Endothelial cell of umbilical vein (primary cell): ENCODE data around the gene TSPAN33. TPM values are rescaled to one million over a fixed set of nuclear protein-coding genes. Genes with fewer than 3 reads are reported as not detected.

Experiments used
- BruUV-seq: library from RNA; stranded (reverse); fragments of 400-500 nt; replicated peaks from 2 replicates; lab custom pipeline; 2021; lab: Mats Ljungman, UMichigan
- CTCF ChIA-PET: fragments of 300-600, 350-600 bp; sonication (Branson Sonifier 250); formaldehyde crosslinking; loops from one replicate; lab custom pipeline; 2021; ENCODE audit warnings: antibody characterized with exemption, inconsistent platforms; lab: Charles Lee
- POLR2A ChIA-PET: fragments of 300-600, 350-600 bp; sonication (Branson Sonifier 250); formaldehyde crosslinking; loops from one replicate; lab custom pipeline; 2021; ENCODE audit warnings: antibody characterized with exemption, inconsistent platforms; lab: Charles Lee
- DNase-seq: peaks from one replicate; pipeline ENCODE4 v3.0.0-alpha.2; 2011; ENCODE audit warnings: low read depth, low spot score
- FAIRE-seq: peaks from 2 replicates; lab custom pipeline; 2011; peaks lifted over from hg19 to GRCh38; lab: Jason Lieb, UNC
- H2AFZ ChIP-seq: 2 replicates; pipeline ENCODE4 v1.6.0; 2012; ENCODE audit warnings: low read depth, low read length, control low read depth, inconsistent platforms
- H3K27ac ChIP-seq: 2 replicates; pipeline ENCODE4 v1.5.1; 2011; ENCODE audit warnings: low read depth, mild to moderate bottlenecking, control low read depth, low read length, moderate library complexity; ENCODE audit not compliant: insufficient read depth
- H3K27me3 ChIP-seq, 2 experiments: 2 replicates each; pipeline versions ENCODE4 v1.6.0 to v1.6.1; 2011; ENCODE audit warnings: low read length in 2 of 2, mixed read lengths in 1 of 2; ENCODE audit not compliant: control insufficient read depth in 2 of 2, insufficient read depth in 2 of 2
- H3K36me3 ChIP-seq, 2 experiments: 2 replicates in 1 of 2; 3 replicates in 1 of 2; pipeline ENCODE4 v1.5.1; 2011; ENCODE audit warnings: low read length in 2 of 2, mild to moderate bottlenecking in 1 of 2, moderate library complexity in 1 of 2; ENCODE audit not compliant: control insufficient read depth in 2 of 2, insufficient read depth in 2 of 2; ENCODE audit errors: extremely low read depth in 1 of 2
- H3K4me1 ChIP-seq: 3 replicates; pipeline ENCODE4 v1.5.1; 2011; ENCODE audit warnings: mild to moderate bottlenecking, low read length; ENCODE audit not compliant: control insufficient read depth, insufficient read depth; ENCODE audit errors: extremely low read depth
- H3K4me2 ChIP-seq: 2 replicates; pipeline ENCODE4 v1.6.1; 2011; ENCODE audit warnings: low read length, control low read depth, mixed read lengths; ENCODE audit not compliant: insufficient read depth
- H3K4me3 ChIP-seq, 3 experiments: fragments of 200-600 bp in 1 of 3; sonication (generic), shearing (Covaris generic) in 1 of 3; replicated peaks in 1 of 3; 2 replicates each; pipeline ENCODE4 v1.5.1; 2011 to 2016; ENCODE audit warnings: control low read depth in 3 of 3, low read length in 3 of 3, mild to moderate bottlenecking in 2 of 3, inconsistent platforms in 1 of 3, low read depth in 1 of 3, moderate library complexity in 1 of 3; ENCODE audit not compliant: insufficient read depth in 1 of 3
- H3K79me2 ChIP-seq: 2 replicates; pipeline ENCODE4 v1.6.0; 2012; ENCODE audit warnings: low read length, inconsistent platforms; ENCODE audit not compliant: control insufficient read depth, insufficient read depth
- H3K9ac ChIP-seq: replicated peaks from 2 replicates; pipeline ENCODE3; 2011; ENCODE audit warnings: low read length, control low read depth; ENCODE audit not compliant: insufficient read depth; ENCODE audit errors: extremely low read depth
- H3K9me1 ChIP-seq: replicated peaks from 3 replicates; pipeline ENCODE4 v1.6.0; 2011; ENCODE audit warnings: mild to moderate bottlenecking, low read length; ENCODE audit not compliant: control insufficient read depth, insufficient read depth; ENCODE audit errors: extremely low read depth
- H3K9me3 ChIP-seq: replicated peaks from 2 replicates; pipeline ENCODE4 v1.5.1; 2012; ENCODE audit warnings: low read length, inconsistent platforms; ENCODE audit not compliant: control insufficient read depth, insufficient read depth
- H4K20me1 ChIP-seq: replicated peaks from 2 replicates; pipeline ENCODE3; 2011; ENCODE audit warnings: mild to moderate bottlenecking, low read length; ENCODE audit not compliant: control insufficient read depth, insufficient read depth; ENCODE audit errors: extremely low read depth
- EZH2 ChIP-seq: IDR thresholded peaks from 2 replicates; pipeline ENCODE4 v1.6.1; 2012; ENCODE audit warnings: borderline replicate concordance, low read depth, mild to moderate bottlenecking, moderate library complexity, low read length, inconsistent platforms; ENCODE audit not compliant: severe bottlenecking
- FOS ChIP-seq: IDR thresholded peaks from 2 replicates; pipeline ENCODE4 v1.6.1; 2011; ENCODE audit warnings: mild to moderate bottlenecking, low read length, moderate library complexity, borderline replicate concordance; ENCODE audit not compliant: insufficient read depth
- GATA2 ChIP-seq: IDR thresholded peaks from 2 replicates; pipeline ENCODE4 v1.7.0; 2011; ENCODE audit warnings: low read depth, mild to moderate bottlenecking, moderate library complexity, mixed read lengths, low read length; ENCODE audit not compliant: insufficient read length, insufficient read depth
- JUN ChIP-seq: IDR thresholded peaks from 2 replicates; pipeline ENCODE4 v1.6.1; 2011; ENCODE audit warnings: borderline replicate concordance, low read depth; ENCODE audit not compliant: insufficient read length, insufficient read depth
- MYC ChIP-seq: IDR thresholded peaks from one replicate; pipeline ENCODE4 v1.6.1; 2011; ENCODE audit warnings: mild to moderate bottlenecking, low read depth, low read length
- POLR2A ChIP-seq: IDR thresholded peaks from 2 replicates; pipeline ENCODE4 v1.6.1; 2012; ENCODE audit warnings: low read depth, mild to moderate bottlenecking, control low read depth, low read length
- POLR2AphosphoS5 ChIP-seq: IDR thresholded peaks from 2 replicates; pipeline ENCODE4 v1.6.1; 2012; ENCODE audit warnings: low read depth, mild to moderate bottlenecking, control low read depth, low read length, moderate library complexity; ENCODE audit not compliant: insufficient read depth
- dilution Hi-C: fragments of 300-500 bp; cut with MboI; formaldehyde crosslinking; loops from one replicate; pipeline ENCODE4 v1.15.0; 2019; ENCODE audit warnings: low sequenced_read_pairs; ENCODE audit not compliant: extremely low pct_ligation_motif_present
- intact Hi-C: fragments of 100-400 bp; cut with micrococcal nuclease; formaldehyde crosslinking; loops from one replicate; pipeline ENCODE4 v1.10.0; 2022
- polyA plus RNA-seq, 4 experiments: library from polyadenylated mRNA; depleted of rRNA in 3 of 4; stranded (reverse) in 3 of 4; unstranded in 1 of 4; fragments of >200 nt; gene quantifications; 2 replicates each; pipeline versions ENCODE4 v1.2.1 to v1.2.3, GENCODE V29; 2011 to 2012; ENCODE audit warnings: missing spikeins in 1 of 4
- total RNA-seq: library from RNA; stranded (reverse); gene quantifications from 2 replicates; pipeline ENCODE4 v1.2.3, GENCODE V29; 2021
- TF ChIP-seq, protein P1 (sequence below), 2 donors: IDR thresholded peaks; 1 replicate in 1 of 2; 2 replicates in 1 of 2; pipeline ENCODE4 v1.5.1; 2011; ENCODE audit warnings: low read length in 2 of 2, mild to moderate bottlenecking in 2 of 2, moderate library complexity in 2 of 2, control low read depth in 1 of 2, inconsistent platforms in 1 of 2, low read depth in 1 of 2; ENCODE audit not compliant: insufficient read depth in 1 of 2; ENCODE audit errors: extremely low read depth in 1 of 2
- TF ChIP-seq, protein P2 (sequence below): IDR thresholded peaks from 2 replicates; pipeline ENCODE4 v1.6.1; 2011; ENCODE audit not compliant: insufficient read depth, insufficient read length

Gene TSPAN33
- total and polyA plus RNA-seq, 2 donors (not counting 3 experiments of a cell fraction or from before 2014, with no cell fraction given): 0.21 TPM; not detected in 1

DNA sequence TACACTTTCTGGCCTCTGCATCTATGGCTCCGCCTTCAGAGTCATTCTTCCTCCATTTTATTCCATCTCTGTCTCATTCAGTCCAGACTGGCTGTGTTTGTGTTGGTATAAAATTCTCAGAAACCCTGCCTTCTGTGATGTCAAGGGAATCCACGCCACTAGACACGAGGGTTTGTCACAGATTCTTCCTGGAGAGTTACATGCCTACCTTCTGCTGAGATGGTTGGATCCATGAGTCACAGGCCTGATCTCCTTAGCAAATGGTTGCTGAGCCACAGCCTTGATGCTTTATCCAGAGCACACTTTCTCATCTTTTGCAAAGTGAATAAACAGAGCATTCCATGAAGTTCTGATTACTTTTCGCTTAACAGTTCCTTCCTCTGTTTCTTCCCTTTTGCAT lies 35.9 kb upstream of the TSPAN33 start:
- no peaks in the 10 kb centered on the region for H4K20me1 ChIP-seq
- H3K9ac ChIP-seq: no peak overlapping the region
- ChIA-PET POLR2A (no interaction called here), CTCF (no interaction called here)
- intact Hi-C loops (no loop called here), dilution Hi-C loops (no loop called here)
- BruUV-seq: no TSS peak
- FAIRE-seq: no peak
- H3K9me1 ChIP-seq: no peaks in the 10 kb centered on the region
- TF ChIP-seq MYC (no peak), FOS (no peak), POLR2A (no peak), EZH2 (no peak), JUN (no peak), GATA2 (no peak), POLR2AphosphoS5 (no peak)
- TF ChIP-seq, protein P1, sequence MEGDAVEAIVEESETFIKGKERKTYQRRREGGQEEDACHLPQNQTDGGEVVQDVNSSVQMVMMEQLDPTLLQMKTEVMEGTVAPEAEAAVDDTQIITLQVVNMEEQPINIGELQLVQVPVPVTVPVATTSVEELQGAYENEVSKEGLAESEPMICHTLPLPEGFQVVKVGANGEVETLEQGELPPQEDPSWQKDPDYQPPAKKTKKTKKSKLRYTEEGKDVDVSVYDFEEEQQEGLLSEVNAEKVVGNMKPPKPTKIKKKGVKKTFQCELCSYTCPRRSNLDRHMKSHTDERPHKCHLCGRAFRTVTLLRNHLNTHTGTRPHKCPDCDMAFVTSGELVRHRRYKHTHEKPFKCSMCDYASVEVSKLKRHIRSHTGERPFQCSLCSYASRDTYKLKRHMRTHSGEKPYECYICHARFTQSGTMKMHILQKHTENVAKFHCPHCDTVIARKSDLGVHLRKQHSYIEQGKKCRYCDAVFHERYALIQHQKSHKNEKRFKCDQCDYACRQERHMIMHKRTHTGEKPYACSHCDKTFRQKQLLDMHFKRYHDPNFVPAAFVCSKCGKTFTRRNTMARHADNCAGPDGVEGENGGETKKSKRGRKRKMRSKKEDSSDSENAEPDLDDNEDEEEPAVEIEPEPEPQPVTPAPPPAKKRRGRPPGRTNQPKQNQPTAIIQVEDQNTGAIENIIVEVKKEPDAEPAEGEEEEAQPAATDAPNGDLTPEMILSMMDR (IDR thresholded peaks at IDR 0.05; ENCODE audit: extremely low read depth in 1 of 2, insufficient read depth in 1 of 2, low read depth in 1 of 2, low read length in 2 of 2): no peak
- TF ChIP-seq, protein P2, sequence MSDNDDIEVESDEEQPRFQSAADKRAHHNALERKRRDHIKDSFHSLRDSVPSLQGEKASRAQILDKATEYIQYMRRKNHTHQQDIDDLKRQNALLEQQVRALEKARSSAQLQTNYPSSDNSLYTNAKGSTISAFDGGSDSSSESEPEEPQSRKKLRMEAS: no peak
- H3K4me1 ChIP-seq: no peaks in the 10 kb centered on the region
- H3K27ac ChIP-seq: no peak overlapping the region
- H2AFZ ChIP-seq: no peak overlapping the region
- H3K4me2 ChIP-seq: no peak overlapping the region
- no peaks in the 10 kb centered on the region for H3K79me2 ChIP-seq
- no peaks in the 10 kb centered on the region for H3K36me3 ChIP-seq
- peaks cover 4 to 12% of the 10 kb centered on the region in 2 experiments for H3K27me3 ChIP-seq
- no peaks in the 10 kb centered on the region for H3K9me3 ChIP-seq
- H3K4me3 ChIP-seq: no peak overlapping the region
- DNase-seq: no peak
